ENCODE results near the gene PACS2. TPM values are rescaled to one million over a fixed set of nuclear protein-coding genes. Genes with fewer than 3 reads are reported as not detected.
"Not testable (repeated sequence)": the region's sequence is repeated elsewhere in the genome, so short reads cannot be mapped to it uniquely, and the experiment has no call there.

Gene PACS2
- total RNA-seq, 1 donor from 2014 or later = 67.7 TPM

GRCh38 chr14:105313381-105314286 lies 914 bp upstream of the PACS2 start:
- no peak for DNase-seq (ENCODE audit: low read depth)

- peak; percentile 10 for DNase-seq (ENCODE audit: low read depth)
These were observed 718 bp downstream of the PACS2 start for GRCh38 chr14:105315211-105315721.

- no peak for DNase-seq (ENCODE audit: low read depth)
These were observed 1.5 kb downstream of the PACS2 start for GRCh38 chr14:105315941-105316576.

GRCh38 chr14:105316577-105316941 lies 2.0 kb downstream of the PACS2 start:
- DNase-seq (ENCODE audit: low read depth) = no peak

GRCh38 chr14:105316968-105317510 lies 2.5 kb downstream of the PACS2 start:
- DNase-seq (ENCODE audit: low read depth) = no peak

GRCh38 chr14:105317546-105317945 lies 3.0 kb downstream of the PACS2 start:
- peak; percentile 51 for DNase-seq (ENCODE audit: low read depth)

GRCh38 chr14:105322791-105323556 lies 8.4 kb downstream of the PACS2 start:
- DNase-seq (ENCODE audit: low read depth) = no peak

GRCh38 chr14:105323663-105324062 lies 9.1 kb downstream of the PACS2 start:
- no peak for DNase-seq (ENCODE audit: low read depth)

- DNase-seq (ENCODE audit: low read depth) = no peak
These were observed 9.7 kb downstream of the PACS2 start for GRCh38 chr14:105324080-105324778.

- no peak for DNase-seq (ENCODE audit: low read depth)
These were observed 10.3 kb downstream of the PACS2 start for GRCh38 chr14:105324871-105325270.

- DNase-seq (ENCODE audit: low read depth) = no peak
These were observed 10.8 kb downstream of the PACS2 start for GRCh38 chr14:105325303-105325702.

- no peak for DNase-seq (ENCODE audit: low read depth)
These were observed 11.4 kb downstream of the PACS2 start for GRCh38 chr14:105325716-105326567.

- no peak for DNase-seq (ENCODE audit: low read depth)
These were observed 12.0 kb downstream of the PACS2 start for GRCh38 chr14:105326568-105326867.

GRCh38 chr14:105326891-105327694 lies 12.5 kb downstream of the PACS2 start:
- no peak for DNase-seq (ENCODE audit: low read depth)

- DNase-seq (ENCODE audit: low read depth) = not testable (repeated sequence)
These were observed 13.1 kb downstream of the PACS2 start for GRCh38 chr14:105327695-105328045.

- DNase-seq (ENCODE audit: low read depth) = no peak
These were observed 13.6 kb downstream of the PACS2 start for GRCh38 chr14:105328070-105328677.

GRCh38 chr14:105328678-105329390 lies 14.3 kb downstream of the PACS2 start:
- no peak for DNase-seq (ENCODE audit: low read depth)

GRCh38 chr14:105329411-105330150 lies 15.0 kb downstream of the PACS2 start:
- no peak for DNase-seq (ENCODE audit: low read depth)

All from renal cortical epithelial cell (primary cell).